Esophagus muscularis mucosa (tissue), 4 donors: ENCODE results near the gene SPHKAP. TPM values are rescaled to one million over a fixed set of nuclear protein-coding genes. Genes with fewer than 3 reads are reported as not detected.

Source experiments
- DNase-seq: peaks from one replicate; pipeline ENCODE4 v3.0.0-alpha.2; 2017; ENCODE audit errors: extremely low spot score
- H3K27ac ChIP-seq, 4 donors: fragments of 200-600 bp; sonication (generic); replicated peaks in 1 of 4; 1 replicate in 3 of 4; 2 replicates in 1 of 4; pipeline ENCODE4 v1.5.1; 2016 to 2019; ENCODE audit warnings: mild to moderate bottlenecking in 1 of 4
- H3K27me3 ChIP-seq, 4 donors: fragments of 200-600 bp; sonication (generic); one replicate each; pipeline versions ENCODE4 v1.5.1 to v1.6.0; 2016 to 2019
- H3K36me3 ChIP-seq, 4 donors: fragments of 200-600 bp; sonication (generic); one replicate each; pipeline ENCODE4 v1.5.1; 2016 to 2019
- H3K4me1 ChIP-seq, 4 donors: fragments of 200-600 bp; sonication (generic); one replicate each; pipeline ENCODE4 v1.5.1; 2016 to 2019
- H3K4me3 ChIP-seq, 4 donors: fragments of 200-600 bp; sonication (generic); 1 replicate in 2 of 4; 2 replicates in 2 of 4; pipeline ENCODE4 v1.5.1; 2016 to 2019; ENCODE audit warnings: mild to moderate bottlenecking in 4 of 4, moderate library complexity in 1 of 4
- H3K9me3 ChIP-seq, 4 donors: fragments of 200-600 bp; sonication (generic); 1 replicate in 3 of 4; 2 replicates in 1 of 4; pipeline ENCODE4 v1.5.1; 2016 to 2019
- CTCF ChIP-seq, 3 experiments: fragments of 200-600 bp in 2 of 3; fragments of 450-650 bp in 1 of 3; sonication (generic) in 2 of 3; IDR thresholded peaks; one replicate each; pipeline ENCODE4 v1.5.1; 2017 to 2019; ENCODE audit warnings: antibody characterized with exemption in 3 of 3, mild to moderate bottlenecking in 2 of 3, moderate library complexity in 1 of 3
- EP300 ChIP-seq: sonication (generic); formaldehyde crosslinking; IDR thresholded peaks from one replicate; pipeline ENCODE4 v1.6.1; 2017; ENCODE audit warnings: antibody characterized with exemption
- POLR2A ChIP-seq: fragments of 450-650 bp; IDR thresholded peaks from one replicate; pipeline ENCODE4 v1.6.1; 2017; ENCODE audit warnings: antibody characterized with exemption, moderate library complexity, mild to moderate bottlenecking, low read depth
- POLR2AphosphoS5 ChIP-seq, 2 donors: sonication (generic); formaldehyde crosslinking; IDR thresholded peaks; one replicate each; pipeline ENCODE4 v1.6.1; 2017; ENCODE audit warnings: antibody characterized with exemption in 2 of 2
- WGBS: methylation state at CpG from one replicate; pipeline ENCODE4 v1.1.5; 2018; 5-methylcytosine and 5-hydroxymethylcytosine counted together
- intact Hi-C: fragments of 100-400 bp; cut with DNase I; formaldehyde crosslinking; loops from one replicate; pipeline ENCODE4 v1.15.1; 2023
- total RNA-seq, 4 donors: library from RNA; depleted of rRNA; stranded (reverse); fragments of >200 nt; gene quantifications; one replicate each; pipeline versions ENCODE4 v1.1.0 to v1.2.1, GENCODE V29; 2016

SPHKAP gene
- total RNA-seq, 4 donors from 2014 or later, result 0.40 to 0.83 (median 0.47) TPM

GRCh38 chr2:228072669-228073068 lies 108.8 kb downstream of the SPHKAP start:
- intact Hi-C loops, result no loop called here
- Histone ChIP-seq H3K4me3 (no peak overlapping the region), H3K9me3 (no peaks in the 10 kb centered on the region), H3K27ac (no peak overlapping the region), H3K4me1 (no peaks in the 10 kb centered on the region), H3K27me3 (no peaks in the 10 kb centered on the region), H3K36me3 (no peaks in the 10 kb centered on the region)
- WGBS, result 65% methylated on average over 3 of the region's 3 CpGs
- TF ChIP-seq POLR2AphosphoS5 (IDR thresholded peaks at IDR 0.05) (no peak), CTCF (IDR thresholded peaks at IDR 0.05) (no peak), POLR2A (no peak), EP300 (no peak)
- DNase-seq, result no peak

- intact Hi-C loops, result no loop called here
- Histone ChIP-seq H3K27me3 (no peaks in the 10 kb centered on the region), H3K4me3 (no peak overlapping the region), H3K9me3 (no peaks in the 10 kb centered on the region), H3K27ac (no peak overlapping the region), H3K4me1 (no peaks in the 10 kb centered on the region), H3K36me3 (no peaks in the 10 kb centered on the region)
- WGBS, result 28% methylated on average over 1 of the region's 1 CpG
- TF ChIP-seq EP300 (no peak), POLR2A (no peak), CTCF (IDR thresholded peaks at IDR 0.05) (no peak), POLR2AphosphoS5 (IDR thresholded peaks at IDR 0.05) (no peak)
- DNase-seq, result no peak
Measured at GRCh38 chr2:228067309-228067708, 114.2 kb downstream of the SPHKAP start.

- intact Hi-C loops, result no loop called here
- DNase-seq, result no peak
Measured at GRCh38 chr2:228066126-228066798, 115.2 kb downstream of the SPHKAP start.

GRCh38 chr2:228065686-228066085 lies 115.8 kb downstream of the SPHKAP start:
- no peaks in the 10 kb centered on the region for H3K36me3 ChIP-seq
- H3K27ac ChIP-seq, result no peak overlapping the region
- WGBS, result 68% methylated on average over 2 of the region's 2 CpGs
- no peak overlapping the region for H3K4me3 ChIP-seq
- DNase-seq, result no peak
- no peak for TF ChIP-seq POLR2A
- TF ChIP-seq POLR2AphosphoS5 (IDR thresholded peaks at IDR 0.05), result no peak
- no peak for TF ChIP-seq EP300
- no peak for TF ChIP-seq CTCF (IDR thresholded peaks at IDR 0.05)
- H3K9me3 ChIP-seq, result no peaks in the 10 kb centered on the region
- no peaks in the 10 kb centered on the region for H3K4me1 ChIP-seq
- H3K27me3 ChIP-seq, result no peaks in the 10 kb centered on the region
- intact Hi-C loops, result no loop called here

More at GRCh38 chr2:228066126-228066798, 115.2 kb downstream of the SPHKAP start:
- 66% methylated on average over 5 of the region's 5 CpGs for WGBS
- TF ChIP-seq EP300 (no peak), POLR2AphosphoS5 (IDR thresholded peaks at IDR 0.05) (no peak), POLR2A (no peak), CTCF (IDR thresholded peaks at IDR 0.05) (no peak)
- Histone ChIP-seq H3K4me1 (no peaks in the 10 kb centered on the region), H3K9me3 (no peaks in the 10 kb centered on the region), H3K36me3 (no peaks in the 10 kb centered on the region), H3K4me3 (no peak overlapping the region), H3K27ac (no peak overlapping the region), H3K27me3 (no peaks in the 10 kb centered on the region)
